NCI-H1092 treated with DMSO at 0.1 percent for 48 hours (cell line): ENCODE data around the gene HMGCR.
A peak's percentile ranks its signal among the peaks of the same experiment; 100 is the strongest.
"Not testable (repeated sequence)": the region's sequence is repeated elsewhere in the genome, so short reads cannot be mapped to it uniquely, and the experiment has no call there.

Experiments
- DNase-seq: peaks from one replicate; lab custom pipeline; 2025; lab: John Stamatoyannopoulos, UW

Gene HMGCR

DNA sequence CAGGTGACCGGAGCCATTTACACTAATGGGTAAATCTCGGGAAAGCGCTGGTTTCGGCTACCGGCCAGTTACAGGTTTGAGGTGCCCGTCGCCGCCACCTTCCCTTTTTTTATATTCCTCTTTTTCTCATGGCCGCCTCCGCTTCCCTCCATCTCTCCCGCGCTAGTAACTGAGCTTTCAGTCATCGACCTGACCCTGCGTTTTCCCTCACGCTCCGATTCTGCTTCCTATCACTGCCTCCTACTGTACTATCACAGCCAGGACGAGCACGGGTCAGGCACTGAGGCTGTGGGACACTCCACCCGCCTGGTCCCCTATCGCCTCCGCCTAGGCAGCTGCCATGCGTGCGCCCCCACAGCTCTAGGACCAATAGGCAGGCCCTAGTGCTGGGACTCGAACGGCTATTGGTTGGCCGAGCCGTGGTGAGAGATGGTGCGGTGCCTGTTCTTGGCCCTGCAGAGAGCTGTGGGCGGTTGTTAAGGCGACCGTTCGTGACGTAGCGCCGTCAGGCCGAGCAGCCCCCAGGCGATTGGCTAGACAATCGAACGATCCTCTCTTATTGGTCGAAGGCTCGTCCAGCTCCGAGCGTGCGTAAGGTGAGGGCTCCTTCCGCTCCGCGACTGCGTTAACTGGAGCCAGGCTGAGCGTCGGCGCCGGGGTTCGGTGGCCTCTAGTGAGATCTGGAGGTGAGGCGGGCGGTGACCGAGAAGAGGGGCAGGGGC lies at the start of gene HMGCR:
Gene HMGCR, plus strand, starts transcription at position 606 of the 722 bp plus-strand sequence. CDS start 5,386 bp downstream, outside the sequence.
- DNase-seq = peak; percentile 98

GRCh38 chr5:75291844-75292243 lies 45.2 kb upstream of the HMGCR start:
- not testable (repeated sequence) for DNase-seq

GRCh38 chr5:75300084-75300483 lies 36.9 kb upstream of the HMGCR start:
- DNase-seq = no peak

DNA sequence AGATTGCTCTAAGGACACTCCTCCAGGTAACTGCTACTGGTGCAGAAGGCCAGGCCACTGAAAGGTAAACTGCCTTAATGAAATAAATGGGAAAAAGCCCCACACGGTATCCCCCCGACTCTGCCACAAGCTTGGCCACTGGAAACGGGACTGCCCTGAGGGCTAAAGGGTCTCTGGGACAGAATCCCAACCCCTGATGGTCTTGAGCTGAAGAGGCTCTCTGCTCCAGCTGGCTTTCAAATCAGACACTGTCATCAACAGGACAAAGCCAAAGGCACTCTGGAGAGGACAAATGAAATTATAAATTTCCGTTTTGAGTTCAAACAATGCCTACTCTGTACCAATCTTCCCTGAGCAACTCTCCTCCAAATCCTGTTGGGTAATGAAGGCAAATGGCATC lies 33.6 kb upstream of the HMGCR start:
- no peak for DNase-seq

- DNase-seq = not testable (repeated sequence)
Observed at GRCh38 chr5:75304486-75304885, 32.5 kb upstream of the HMGCR start.

GRCh38 chr5:75306746-75307145 lies 30.3 kb upstream of the HMGCR start:
- DNase-seq = no peak

DNA sequence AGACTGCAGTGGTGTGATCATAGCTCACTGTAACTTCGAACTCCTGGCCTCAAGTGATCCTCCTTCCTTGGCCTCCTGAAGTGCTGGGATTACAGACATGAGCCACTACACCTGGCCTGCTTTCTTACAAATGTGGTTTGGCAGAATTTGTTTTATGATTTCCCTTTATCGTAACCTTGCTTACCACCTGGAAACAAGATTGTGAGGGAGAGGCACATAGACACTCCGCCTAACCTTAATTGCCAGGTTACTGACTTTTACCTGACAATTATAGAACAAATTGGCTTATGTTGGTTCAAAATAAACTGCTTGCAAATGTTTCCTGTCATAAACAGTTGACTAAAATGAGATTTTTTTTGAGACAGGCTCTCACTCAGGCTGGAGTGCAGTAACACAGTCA lies 26.8 kb upstream of the HMGCR start:
- DNase-seq = no peak

GRCh38 chr5:75319148-75319547 lies 17.9 kb upstream of the HMGCR start:
- DNase-seq = not testable (repeated sequence)

DNA sequence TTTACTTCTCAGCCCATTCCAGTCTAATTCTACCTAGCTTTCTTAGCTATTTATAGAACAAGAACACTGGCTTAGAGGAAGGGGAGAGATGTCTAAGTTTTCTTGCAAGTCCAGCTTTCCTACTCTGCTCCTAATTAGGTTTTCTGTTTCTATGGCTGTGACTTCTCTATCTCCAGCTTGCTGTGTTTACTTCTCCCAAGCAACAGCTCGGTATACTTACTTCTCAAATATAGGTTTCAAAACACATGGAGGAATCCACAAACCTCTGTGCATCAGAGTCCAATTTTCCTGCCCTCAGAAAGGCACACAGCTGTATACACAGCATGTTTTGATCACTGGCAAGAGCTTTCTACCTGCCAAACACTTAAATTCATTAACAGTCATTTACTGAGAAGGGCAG lies 17.4 kb upstream of the HMGCR start:
- DNase-seq = no peak

DNA sequence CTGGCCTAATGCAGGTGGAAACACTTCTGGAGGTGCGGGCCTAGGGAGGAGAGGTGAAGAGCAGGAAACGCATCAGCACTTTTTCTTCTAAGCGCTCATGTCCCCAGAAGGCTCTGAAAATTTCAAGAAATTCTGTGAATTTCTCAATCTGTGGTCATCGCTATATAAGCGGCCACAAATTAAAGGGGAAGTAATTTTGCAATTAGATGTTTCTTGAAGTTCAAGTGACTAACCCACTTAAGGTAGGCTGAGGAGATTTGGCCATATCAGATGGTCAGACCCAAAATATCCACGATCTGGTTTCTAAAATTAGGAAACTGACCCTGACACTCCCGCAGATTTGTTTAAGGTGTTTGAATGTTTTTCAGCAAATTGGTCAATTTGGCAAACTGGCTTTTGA lies 16.6 kb upstream of the HMGCR start:
- no peak for DNase-seq

GRCh38 chr5:75322066-75322465 lies 15.0 kb upstream of the HMGCR start:
- DNase-seq = no peak

DNA sequence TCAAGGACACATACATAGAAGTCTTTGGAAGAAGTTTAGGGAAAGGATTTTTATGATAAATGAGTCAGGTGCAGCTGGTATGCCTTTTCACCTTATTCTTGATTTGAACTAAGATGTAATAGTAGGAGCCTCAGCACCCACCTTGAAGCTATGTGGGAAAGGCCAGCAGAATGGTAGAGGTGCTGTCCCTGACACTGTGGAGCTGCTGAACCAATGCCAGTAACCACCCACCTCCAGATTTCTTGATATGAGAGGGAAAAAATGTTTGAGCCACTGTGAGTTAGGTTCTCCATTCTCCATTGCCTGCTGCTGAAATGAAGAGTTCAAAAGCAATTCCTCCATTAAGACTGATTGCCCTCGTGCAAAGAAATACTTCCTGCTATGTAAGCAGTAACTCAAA lies 12.2 kb upstream of the HMGCR start:
- no peak for DNase-seq

- DNase-seq = no peak
Observed at GRCh38 chr5:75325242-75325641, 11.8 kb upstream of the HMGCR start.

- DNase-seq = no peak
Observed at GRCh38 chr5:75330404-75330803, 6.6 kb upstream of the HMGCR start.

DNA sequence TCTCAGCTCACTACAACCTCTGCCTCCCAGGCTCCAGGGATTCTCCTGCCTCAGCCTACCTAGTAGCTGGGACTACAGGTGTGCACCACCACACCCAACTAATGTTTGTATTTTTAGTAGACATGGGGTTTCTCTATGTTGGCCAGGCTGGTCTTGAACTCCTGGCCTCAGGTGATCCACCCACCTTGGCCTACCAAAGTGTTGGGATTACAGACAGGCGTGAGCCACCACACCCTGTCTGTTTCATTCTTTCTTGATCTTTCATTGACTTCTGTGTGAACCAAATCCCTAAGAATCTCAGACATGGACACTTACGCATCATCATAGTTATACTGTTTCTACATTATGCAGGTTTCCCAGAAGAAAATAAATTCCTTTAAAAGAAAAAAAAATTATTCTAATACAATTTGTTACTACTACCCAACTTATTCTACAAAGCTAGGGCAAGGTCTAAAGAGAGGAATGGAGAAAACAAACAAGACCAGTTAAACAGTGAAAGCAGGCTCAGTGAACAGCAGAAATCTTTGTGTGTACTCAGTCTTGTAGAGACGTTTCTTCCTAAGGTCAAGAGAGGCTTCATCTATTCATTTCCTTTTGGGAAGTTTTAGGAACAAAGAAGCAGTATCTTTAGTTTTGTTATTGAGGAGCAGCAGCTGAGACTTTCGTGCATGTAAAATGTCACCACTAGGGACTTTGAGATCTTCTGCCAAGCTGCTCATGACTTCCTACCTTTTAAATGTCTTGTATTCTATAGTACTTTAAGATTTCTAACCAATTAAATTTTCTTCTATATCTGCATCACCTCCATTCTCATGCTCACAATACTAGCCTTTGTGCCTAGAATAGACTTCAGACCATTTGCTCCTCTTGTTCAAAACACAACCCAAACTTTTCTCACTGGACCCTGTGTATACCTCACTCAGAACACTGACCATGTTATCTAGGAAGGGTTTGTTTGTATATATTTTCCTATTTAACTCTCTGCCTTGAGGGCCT lies 5.6 kb upstream of the HMGCR start:
- no peak for DNase-seq

DNA sequence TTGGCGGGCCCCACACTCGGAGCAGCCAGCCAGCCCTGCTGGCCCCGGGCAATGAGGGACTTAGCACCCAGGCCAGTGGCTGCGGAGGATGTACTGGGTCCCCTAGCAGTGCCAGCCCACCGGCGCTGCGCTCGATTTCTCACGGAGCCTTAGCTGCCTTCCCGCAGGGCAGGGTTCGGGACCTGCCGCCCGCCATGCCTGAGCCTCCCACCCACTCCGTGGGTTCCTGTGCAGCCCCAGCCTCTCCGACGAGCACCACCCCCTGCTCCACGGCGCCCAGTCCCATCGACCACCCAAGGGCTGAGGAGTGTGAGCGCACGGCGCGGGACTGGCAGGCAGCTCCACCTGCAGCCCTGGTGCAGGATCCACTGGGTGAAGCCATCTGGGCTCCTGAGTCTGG lies 3.3 kb upstream of the HMGCR start:
- not testable (repeated sequence) for DNase-seq

GRCh38 chr5:75334413-75334812 lies 2.6 kb upstream of the HMGCR start:
- DNase-seq = not testable (repeated sequence)

GRCh38 chr5:75335486-75335885 lies 1.5 kb upstream of the HMGCR start:
- no peak for DNase-seq

GRCh38 chr5:75335952-75336614 lies 937 bp upstream of the HMGCR start:
- peak; percentile 80 for DNase-seq

GRCh38 chr5:75337366-75338021 lies 474 bp downstream of the HMGCR start:
- no peak for DNase-seq

DNA sequence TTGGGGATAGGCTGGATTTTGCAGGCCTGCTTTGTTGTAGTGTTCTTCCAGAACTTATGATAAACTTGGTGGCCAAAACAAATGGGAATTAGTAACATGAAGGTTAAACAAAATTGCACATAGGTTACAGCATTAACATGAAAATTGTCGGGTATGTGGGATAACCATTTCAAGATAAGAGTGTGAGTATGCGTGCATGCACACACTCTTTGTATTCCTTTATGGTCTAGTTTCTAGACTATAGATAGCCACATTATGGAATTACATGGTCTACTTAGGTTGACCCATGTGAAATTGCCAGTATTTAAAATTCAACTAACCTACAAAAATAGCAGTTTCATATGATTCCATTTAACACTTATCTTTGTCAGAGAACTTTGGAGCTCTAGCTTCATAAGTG lies 1.4 kb downstream of the HMGCR start:
- DNase-seq = no peak
